AML-193 (cell line): ENCODE measurements around the gene ISM1.
A peak's percentile ranks its signal among the peaks of the same experiment; 100 is the strongest.
"Not testable (repeated sequence)": the region's sequence is repeated elsewhere in the genome, so short reads cannot be mapped to it uniquely, and the experiment has no call there.

Experiments used
- DNase-seq, 2 experiments: peaks; one replicate each; lab custom pipeline; 2025; lab: John Stamatoyannopoulos, UW

Gene ISM1

DNA sequence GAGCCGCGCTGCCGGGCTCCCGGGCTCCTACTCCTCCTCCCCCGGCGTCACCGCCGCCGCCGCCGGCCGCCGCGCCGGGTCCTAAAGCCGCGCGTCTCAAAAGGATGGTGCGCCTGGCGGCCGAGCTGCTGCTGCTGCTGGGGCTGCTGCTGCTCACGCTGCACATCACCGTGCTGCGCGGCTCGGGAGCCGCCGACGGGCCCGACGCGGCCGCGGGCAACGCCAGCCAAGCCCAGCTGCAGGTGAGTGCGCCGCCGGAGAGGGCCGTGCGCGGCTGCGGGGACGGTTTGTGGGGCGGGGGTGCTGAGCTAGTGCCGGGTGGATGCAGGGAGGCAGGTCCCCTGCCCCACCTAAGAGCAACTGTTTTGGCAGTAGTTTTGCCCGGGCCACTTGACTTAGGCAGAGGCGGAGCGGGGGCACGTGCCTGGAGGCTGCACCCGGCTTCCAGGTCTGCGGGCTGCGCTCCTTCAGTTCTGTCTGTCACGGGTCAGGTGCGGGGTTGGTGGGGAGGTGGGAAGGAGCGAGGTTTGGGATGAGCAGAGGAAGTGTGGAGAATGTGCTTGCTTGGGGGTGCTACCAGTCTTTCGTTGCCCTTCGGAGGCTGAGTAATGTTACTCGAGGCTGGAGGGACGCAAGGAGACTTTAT, 722 bp downstream of the ISM1 start:
- DNase-seq: peak in 1 of 2 experiments; percentile 8

- no peak for DNase-seq
These were observed 1.2 kb downstream of the ISM1 start for GRCh38 chr20:13222319-13222716.

- no peak for DNase-seq
These were observed 2.9 kb downstream of the ISM1 start for GRCh38 chr20:13223736-13224520.

DNA sequence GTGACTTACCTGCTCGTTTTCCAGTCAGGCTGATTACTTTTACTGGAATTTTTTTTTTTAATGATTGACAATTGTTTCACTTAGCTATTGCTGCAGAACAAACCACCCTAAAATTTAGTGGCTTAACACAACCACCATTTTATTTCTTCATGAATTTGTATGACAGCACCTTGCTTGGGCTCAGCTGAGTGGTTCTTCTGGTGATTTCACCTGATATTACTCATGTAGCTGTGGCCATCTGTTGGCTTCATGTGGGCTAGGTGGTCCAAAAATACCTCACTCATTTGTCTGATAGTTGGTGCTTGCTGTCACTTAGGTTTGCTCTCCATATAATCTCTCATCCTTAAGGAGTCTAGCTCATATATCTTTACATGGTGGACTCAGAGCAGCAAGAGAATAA, 5.3 kb downstream of the ISM1 start:
- no peak for DNase-seq

GRCh38 chr20:13228771-13229170, 7.7 kb downstream of the ISM1 start:
- DNase-seq: no peak

DNA sequence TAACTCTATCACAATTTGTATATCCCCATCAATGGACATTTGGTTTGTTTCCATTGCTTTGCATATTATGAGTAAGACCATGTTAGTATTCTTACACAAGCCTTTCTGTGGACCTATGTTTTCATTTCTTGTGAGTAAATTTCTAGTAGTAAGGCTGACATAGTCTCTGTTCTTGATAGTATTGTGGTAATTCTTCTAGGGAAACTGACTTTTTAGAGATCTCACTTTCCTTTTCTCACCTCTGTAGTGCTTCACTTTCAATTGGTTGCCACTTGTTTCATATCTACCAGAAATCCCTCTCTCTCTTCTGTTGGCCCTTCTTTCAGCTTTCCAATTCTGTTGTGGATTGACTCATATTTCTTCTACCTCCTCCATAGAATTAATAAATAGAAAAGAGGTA, 8.5 kb downstream of the ISM1 start:
- DNase-seq: no peak

DNA sequence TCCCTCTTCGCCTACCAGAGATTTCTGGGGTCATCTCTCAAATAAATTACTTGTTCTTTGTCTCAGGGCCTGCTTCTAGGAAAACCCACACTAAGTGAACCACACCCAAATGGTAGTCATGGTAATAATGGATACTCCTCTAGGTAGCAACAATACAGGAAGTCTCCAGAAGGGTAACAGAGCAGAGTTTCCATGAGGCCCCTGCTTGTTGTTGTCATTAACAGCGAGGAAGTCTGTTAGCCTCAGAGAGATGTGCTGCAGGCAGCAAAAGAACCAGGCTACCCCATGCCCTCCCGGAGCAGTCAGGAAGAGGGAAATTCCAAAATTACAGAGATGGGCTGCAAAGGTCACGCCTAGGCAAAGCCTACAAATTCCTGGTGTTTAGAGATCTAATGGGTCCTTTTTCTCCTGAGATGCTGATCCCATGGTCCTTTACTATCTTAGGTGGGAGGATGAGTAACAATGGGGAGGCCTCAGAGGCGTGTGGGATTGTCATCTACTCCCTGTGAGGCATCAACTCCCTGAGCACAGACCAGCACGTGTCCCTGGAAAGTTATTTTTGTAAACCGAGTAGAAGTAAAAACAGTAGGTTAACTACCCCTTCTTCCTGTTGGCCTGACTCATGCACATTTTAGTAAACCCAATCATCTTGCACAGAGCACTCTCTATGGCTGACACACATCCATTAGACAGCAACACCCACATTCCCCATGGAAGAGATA, 10.1 kb downstream of the ISM1 start:
- DNase-seq: no peak

DNA sequence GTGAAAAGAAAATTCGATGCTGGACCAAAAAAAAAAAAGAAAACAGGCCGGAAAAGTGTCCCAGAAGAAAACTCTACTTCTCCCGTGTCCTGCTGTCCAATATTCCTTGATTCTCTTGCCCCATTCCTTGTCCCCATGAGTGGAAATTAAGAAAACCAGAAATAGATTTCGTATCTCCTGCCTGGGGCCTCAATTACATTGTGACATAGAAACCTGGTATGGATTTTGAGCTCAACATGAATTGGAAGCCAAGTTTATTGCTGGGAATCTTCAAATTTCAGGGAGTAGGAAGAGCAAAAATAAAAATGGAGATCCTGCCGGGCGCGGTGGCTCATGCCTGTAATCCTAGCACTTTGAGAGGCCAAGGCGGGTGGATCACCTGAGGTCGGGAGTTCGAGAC, 11.9 kb downstream of the ISM1 start:
- no peak for DNase-seq

GRCh38 chr20:13234961-13235360, 13.9 kb downstream of the ISM1 start:
- no peak for DNase-seq

DNA sequence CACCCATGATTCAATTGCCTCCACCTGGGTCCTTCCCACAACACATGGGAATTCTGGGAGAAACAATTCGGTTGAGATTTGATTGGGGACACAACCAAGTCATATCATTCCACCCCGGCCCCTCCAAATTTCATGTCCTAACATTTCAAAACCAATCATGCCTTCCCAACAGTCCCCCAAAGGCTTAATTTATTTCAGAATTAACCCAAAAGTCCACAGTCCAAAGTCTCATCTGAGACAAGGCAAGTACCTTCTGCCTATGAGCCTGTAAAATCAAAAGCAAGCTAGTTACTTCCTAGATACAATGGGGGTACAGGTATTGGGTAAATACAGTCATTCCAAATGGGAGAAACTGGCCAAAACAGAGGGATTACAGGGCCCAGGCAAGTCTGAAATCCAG, 15.3 kb downstream of the ISM1 start:
- not testable (repeated sequence) for DNase-seq

GRCh38 chr20:13236990-13237720, 16.1 kb downstream of the ISM1 start:
- DNase-seq: no peak

DNA sequence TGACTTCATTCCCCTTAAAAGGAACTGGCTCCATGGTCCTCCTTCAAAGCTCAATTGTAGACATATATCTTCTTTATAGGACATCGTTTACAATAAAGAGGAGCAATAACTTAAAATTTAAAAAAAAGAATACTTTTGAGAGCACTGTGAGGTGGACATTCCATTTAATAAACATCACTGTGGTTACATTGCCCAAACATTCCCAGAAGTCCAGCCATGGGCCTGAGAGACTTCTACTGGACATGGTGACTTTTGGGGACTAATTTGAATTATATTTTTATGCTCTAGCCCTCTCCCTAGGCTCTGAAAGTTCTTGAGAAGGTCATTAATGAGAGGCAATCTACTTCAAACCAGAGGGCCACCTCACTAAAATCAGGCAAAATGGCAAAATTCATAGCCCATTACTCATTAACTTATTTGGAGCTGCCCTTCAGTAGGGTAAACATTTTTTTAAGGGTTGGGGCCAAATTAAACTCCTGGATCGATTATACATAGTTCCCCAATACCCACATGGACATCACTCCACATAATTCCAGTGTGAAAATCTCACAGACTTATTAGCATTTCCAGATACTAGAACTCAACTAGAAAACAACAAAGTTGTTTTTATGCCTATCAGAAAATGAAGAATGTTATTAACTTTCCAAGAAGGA, 17.1 kb downstream of the ISM1 start:
- DNase-seq: no peak

DNA sequence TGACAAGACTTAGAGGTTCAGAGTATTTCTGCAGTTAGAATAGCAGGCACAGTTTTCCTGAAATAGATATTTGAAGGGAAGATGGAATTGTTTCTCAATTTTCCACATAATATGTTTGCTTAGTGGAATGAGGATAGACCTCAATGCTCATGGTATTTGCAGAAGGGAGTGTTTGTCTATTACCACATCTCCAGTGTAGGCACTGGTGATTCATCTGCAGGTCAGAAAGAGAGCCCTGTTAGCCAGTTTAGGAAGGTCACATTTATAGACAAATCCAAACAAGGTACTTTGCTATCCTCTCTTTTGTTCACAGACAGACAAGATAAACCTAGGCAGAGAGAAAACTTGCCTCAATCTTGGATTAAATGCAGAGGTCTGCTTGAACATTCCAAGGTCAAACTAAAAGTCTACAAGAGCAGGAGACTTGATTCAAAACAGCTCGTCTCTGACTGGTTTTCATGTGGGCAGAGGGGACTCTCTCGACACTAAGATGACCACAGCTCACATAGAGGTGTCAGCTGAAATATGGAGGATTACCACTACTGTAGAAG, 22.8 kb downstream of the ISM1 start:
- DNase-seq: no peak

DNA sequence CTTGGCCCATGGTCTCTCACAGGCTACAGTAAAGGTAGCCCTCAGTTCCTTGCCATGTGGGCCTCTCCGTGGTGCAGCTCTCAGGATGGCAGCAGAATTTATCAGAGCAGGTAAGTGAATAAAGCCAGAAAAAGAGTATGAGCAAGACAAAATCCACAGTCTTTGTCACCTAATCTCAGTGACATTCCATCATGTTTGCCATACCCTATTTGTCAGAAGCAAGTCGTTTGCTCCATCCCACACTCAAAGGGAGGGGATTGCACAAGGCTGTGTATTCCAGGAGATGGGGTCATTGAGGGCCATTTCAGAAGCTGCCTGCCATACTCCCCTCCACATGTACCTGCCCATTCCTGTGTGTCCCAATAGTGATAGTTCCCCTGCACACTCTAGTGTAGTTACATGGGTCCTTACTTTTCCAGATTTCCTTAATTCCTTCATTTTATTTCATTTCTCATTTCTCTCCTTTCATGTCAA, 24.2 kb downstream of the ISM1 start:
- no peak for DNase-seq

GRCh38 chr20:13249118-13249797, 28.2 kb downstream of the ISM1 start:
- DNase-seq: no peak

GRCh38 chr20:13249798-13250170, 28.7 kb downstream of the ISM1 start:
- DNase-seq: no peak

GRCh38 chr20:13250251-13250650, 29.2 kb downstream of the ISM1 start:
- DNase-seq: no peak

- no peak for DNase-seq
These were observed 30.2 kb downstream of the ISM1 start for GRCh38 chr20:13251106-13251903.

DNA sequence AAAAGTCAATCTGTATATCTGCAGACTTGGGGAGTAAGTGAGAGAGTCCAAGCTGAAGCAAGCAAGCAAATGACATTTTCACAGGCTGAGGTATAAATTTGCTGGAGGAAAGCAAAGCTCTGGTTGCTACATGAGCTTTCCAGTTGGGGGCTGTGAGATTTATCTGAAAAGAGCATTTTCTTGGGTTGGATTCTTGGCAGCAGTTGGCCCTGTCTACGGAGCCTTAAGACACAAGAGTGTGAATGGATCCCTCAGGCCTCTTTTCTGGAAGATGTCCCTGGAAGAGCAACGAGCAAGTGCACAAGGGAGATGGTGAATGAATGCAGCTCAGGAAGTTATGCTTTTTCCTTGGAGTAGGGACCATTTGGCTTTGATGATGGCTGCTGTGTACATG, 30.8 kb downstream of the ISM1 start:
- DNase-seq: no peak

- DNase-seq: no peak
These were observed 34.3 kb downstream of the ISM1 start for GRCh38 chr20:13255356-13255755.
